Astrocyte of the cerebellum (primary cell): ENCODE results near the gene C4orf51.

Experiments used
- DNase-seq: peaks from one replicate; pipeline ENCODE4 v3.0.0-alpha.2; 2011; ENCODE audit warnings: low read depth
- H3K4me3 ChIP-seq: 2 replicates; pipeline ENCODE4 v1.5.1; 2011; ENCODE audit warnings: mild to moderate bottlenecking, low read depth, low read length, moderate library complexity
- in situ Hi-C: cut with HindIII; loops from 2 replicates; pipeline ENCODE4 v1.10.0; 2017; ENCODE audit warnings: low sequenced_read_pairs
- TF ChIP-seq, protein P1 (sequence below): IDR thresholded peaks from 2 replicates; pipeline ENCODE4 v1.5.1; 2012; ENCODE audit warnings: low read length, low read depth, moderate library complexity, mild to moderate bottlenecking; ENCODE audit errors: missing control alignments

C4orf51 gene

DNA sequence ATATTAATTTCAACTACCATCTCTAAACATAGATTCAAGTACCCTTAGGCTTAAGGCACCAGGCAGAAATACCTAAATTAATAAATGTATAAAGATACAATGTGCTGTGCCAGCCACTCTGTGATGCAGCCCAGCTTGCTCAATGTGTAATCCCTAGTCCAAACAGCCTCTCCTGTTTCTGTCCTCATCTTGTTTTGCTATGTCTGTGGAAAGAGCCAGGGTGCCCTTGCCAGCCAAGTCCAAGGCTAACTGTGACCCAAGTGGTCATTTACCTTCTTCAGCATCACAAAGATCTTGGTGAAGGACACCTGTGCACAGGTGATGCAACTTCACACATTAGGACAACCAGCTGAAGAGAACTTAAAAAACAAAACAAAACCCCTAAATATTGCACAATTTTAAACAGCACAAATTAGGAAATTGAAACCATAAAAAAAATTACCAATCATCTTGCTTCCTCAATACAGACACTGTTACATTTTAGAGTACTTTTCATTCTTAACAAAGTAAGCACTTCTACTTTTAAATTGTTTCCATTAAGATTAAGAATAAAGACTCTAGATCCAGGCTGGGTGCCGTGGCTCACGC, 89.6 kb downstream of the C4orf51 start:
- in situ Hi-C loops, result no loop called here
- no peak overlapping the region for H3K4me3 ChIP-seq
- DNase-seq, result no peak
- TF ChIP-seq, protein P1, sequence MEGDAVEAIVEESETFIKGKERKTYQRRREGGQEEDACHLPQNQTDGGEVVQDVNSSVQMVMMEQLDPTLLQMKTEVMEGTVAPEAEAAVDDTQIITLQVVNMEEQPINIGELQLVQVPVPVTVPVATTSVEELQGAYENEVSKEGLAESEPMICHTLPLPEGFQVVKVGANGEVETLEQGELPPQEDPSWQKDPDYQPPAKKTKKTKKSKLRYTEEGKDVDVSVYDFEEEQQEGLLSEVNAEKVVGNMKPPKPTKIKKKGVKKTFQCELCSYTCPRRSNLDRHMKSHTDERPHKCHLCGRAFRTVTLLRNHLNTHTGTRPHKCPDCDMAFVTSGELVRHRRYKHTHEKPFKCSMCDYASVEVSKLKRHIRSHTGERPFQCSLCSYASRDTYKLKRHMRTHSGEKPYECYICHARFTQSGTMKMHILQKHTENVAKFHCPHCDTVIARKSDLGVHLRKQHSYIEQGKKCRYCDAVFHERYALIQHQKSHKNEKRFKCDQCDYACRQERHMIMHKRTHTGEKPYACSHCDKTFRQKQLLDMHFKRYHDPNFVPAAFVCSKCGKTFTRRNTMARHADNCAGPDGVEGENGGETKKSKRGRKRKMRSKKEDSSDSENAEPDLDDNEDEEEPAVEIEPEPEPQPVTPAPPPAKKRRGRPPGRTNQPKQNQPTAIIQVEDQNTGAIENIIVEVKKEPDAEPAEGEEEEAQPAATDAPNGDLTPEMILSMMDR, result no peak

DNA sequence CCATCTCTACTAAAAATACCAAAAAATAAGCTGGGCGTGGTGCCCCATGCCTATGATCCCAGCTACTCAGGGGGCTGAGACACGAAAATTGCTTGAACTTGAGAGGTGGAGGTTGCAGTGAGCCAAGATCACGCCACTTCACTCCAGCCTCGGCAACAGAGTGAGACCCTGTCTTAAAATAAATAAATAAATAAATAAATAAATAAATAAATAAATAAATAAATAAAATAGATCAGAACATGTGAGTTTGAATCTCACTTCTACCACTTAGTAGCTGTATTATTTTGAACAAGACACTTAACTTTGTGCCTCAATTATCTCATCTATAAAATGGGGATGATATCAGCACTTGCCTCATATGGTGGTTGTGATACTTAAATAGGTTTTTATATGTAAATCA, 90.2 kb downstream of the C4orf51 start:
- TF ChIP-seq, protein P1, result no peak
- in situ Hi-C loops, result no loop called here
- no peak for DNase-seq
- H3K4me3 ChIP-seq, result no peak overlapping the region

DNA sequence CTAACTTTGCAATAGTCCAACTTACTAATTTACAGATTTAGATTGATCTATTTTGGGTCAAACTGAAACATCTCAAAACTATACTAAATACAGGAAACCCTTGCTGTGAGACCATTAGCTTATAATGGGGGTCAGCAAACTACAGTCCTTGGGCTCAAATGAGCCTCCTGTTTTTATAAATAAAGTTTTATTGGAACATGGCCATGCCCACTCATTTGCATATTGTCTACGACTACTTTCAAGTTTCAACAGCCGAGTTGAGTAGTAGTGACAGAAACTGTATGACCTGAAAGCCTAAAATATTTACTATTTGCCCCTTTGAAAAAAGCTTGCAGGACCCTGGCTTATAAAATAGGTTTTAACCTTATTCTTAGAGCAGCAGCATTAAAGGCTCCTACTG, 92.4 kb downstream of the C4orf51 start:
- H3K4me3 ChIP-seq, result no peak overlapping the region
- DNase-seq, result no peak
- in situ Hi-C loops, result no loop called here
- TF ChIP-seq, protein P1, result no peak

DNA sequence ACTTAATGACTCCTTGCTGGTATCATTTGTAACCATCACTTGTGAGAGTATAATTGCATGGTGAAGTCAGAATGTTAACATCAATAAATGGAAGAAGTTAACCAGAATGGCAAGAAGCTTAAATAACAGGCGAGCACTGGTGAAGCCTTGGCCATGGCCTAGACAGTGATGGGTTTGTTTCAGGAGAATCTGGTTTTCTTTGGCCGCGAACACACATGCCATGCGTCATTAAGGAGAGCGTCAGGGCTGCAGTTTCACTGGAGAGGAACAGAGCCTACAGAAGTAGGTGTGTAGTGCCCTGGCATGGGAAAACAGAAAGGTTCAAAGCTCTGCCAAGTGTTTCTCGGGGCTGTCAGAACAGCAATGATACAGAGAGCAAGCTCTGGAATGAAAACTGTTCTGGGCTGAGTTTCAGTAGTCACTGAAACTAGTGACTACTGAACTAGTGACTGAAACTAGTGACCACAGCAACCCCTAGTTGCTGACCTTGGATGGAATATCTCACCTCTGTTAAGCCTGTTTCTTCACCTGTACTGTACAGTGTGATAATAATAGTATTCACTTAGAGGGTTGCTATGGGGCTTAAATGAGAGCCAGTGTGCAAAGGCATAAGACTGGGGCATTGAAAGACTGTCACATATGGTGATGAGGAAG, 93.8 kb downstream of the C4orf51 start:
- DNase-seq, result no peak
- in situ Hi-C loops, result no loop called here
- TF ChIP-seq, protein P1, result no peak
- H3K4me3 ChIP-seq, result no peak overlapping the region

- no peak overlapping the region for H3K4me3 ChIP-seq
- DNase-seq, result no peak
- TF ChIP-seq, protein P1, result no peak
- in situ Hi-C loops, result no loop called here
Observed at GRCh38 chr4:145774473-145774872, 94.5 kb downstream of the C4orf51 start.

DNA sequence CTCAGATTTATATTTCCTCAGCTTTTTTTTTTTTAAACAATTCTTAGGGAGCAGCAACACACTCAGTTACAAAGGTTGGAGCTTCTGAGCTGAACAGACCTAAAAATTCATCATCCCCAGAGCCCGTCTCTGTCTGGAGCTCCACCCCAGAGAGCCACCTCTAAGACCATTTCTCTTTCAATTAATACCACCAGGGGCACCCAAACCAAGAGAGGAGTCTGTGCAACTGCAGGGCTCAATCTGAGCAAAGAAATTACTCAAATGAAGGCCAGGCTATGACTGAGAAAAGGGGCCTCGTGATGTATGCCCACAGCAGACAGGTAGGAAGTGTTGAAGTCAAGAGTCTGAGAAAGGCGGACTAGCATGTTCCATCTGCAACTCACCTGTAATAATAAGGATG, 95.5 kb downstream of the C4orf51 start:
- in situ Hi-C loops, result no loop called here
- no peak for DNase-seq
- TF ChIP-seq, protein P1, result no peak
- H3K4me3 ChIP-seq, result no peak overlapping the region
